GM18951 (cell line): ENCODE measurements around the gene NUB1.

Experiments
- POLR2A ChIP-seq: IDR thresholded peaks from 4 replicates; pipeline ENCODE4 v1.6.1; 2011; ENCODE audit warnings: mild to moderate bottlenecking; ENCODE audit not compliant: insufficient read length, insufficient read depth; ENCODE audit errors: extremely low read depth
- in situ Hi-C: fragments of 300-500 bp; cut with MboI; formaldehyde crosslinking; loops from one replicate; pipeline ENCODE4 v1.12.0; 2022; ENCODE audit warnings: low sequenced_read_pairs, mixed read lengths, inconsistent platforms; ENCODE audit not compliant: unreplicated experiment

NUB1 gene

DNA sequence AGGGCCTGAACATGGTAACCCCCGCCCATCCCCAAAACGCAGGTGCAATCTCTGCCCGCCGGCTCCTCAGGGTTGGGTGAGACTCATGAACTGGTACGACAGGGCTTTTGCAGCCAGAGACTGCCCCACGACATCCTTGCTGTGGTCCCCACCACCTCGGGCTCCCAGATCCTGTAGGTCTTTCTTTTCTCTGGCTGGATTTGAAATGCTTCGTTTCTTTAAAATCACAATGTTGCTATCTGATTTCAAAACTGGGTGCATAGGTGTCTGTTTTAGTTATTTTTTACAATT lies 46.3 kb downstream of the NUB1 start:
- in situ Hi-C loops: no loop called here

DNA sequence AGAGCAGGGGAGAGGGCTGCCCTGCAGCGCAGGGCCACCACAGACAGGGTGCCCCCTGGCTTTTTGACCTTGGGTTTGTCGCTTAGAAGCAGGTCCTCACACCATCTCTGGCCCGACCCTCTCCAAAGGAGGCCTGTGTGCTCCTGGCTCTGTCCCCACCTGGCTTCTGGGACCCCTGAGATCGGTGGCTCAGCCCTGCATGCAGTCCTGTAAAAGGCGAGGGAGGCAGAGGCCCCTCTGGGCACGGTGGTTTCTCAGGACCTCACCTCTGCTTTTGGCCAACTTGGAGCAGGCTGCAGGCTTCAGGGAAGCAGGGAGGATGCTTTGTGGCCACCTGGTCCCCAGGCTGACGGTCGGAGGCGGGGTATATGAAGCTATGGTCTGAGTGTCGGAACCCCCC lies 46.8 kb downstream of the NUB1 start:
- TF ChIP-seq POLR2A: no peak
- in situ Hi-C loops: no loop called here

More for the DNA sequence above, 46.3 kb downstream of the NUB1 start:
- no peak for TF ChIP-seq POLR2A

DNA sequence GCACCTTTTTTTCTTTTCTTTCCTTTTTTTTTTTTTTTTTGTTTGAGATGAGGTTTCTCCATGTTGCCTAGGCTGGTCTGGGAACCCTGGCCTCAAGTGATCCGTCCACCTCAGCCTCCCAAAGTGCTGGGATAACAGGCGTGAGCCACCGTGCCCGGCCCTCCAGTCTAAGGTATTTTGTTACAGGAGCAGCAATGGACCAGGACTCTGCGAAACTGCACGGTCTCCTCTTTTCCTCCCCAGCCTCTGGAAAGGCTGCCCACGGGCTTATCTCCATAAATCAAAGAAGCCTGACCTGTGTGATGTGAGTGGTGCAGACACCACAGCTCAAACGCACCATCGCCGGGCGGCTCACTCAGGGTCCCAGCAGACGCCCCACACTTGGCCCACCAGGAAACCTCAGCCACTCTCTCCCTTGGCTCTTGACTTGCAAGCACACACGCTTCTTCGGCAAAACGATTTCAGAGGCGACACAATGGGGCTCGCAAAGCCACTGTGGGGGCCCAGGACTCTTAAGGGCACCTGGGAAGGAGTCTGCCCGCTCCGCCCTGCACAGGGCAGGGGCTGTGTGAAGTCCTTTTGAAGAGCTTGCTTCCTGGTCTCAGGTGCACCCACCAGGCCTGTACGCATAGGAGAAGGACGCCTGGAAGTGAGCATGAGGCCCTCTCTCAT lies 47.6 kb downstream of the NUB1 start:
- in situ Hi-C loops: no loop called here
- no peak for TF ChIP-seq POLR2A

DNA sequence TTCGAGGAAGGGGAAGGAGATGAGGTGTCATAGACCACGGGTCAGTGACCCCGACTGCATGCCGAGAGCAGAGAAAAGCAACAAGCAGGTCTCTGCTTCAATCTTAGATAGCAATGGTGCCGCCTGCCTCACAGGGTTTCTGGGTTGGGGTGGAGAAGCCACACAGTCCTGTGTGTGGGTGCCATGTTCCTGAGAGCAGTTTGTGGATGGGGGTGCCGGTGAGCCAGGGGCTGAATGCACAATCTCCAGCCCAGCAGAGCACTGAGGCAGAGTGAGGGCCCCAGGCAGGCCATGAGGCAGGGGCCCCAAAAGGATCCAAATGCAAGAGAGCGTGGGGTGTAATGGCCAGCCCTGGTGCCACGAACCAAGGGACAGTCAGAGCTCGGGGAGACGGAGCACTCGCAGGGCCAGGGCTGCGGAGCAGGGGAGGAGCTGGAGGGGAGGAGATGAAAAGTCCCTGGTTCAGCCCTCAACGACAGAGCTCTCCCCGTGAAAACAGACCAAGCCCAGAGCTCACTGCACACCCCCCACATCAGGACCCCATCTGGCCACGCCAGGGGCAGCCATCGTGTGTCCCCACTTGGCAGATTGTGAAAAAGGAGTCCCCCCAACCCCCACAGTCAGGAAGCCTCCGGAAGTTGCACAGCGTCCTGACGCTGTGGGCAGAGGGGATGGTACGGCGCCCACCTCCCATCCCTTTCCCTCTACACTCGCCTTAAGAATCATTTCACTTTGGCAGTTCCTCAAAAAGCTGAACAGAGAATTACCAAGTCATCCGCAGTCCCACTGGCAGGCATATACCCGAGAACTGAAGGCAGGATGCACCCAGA lies 48.4 kb downstream of the NUB1 start:
- no peak for TF ChIP-seq POLR2A
- in situ Hi-C loops: no loop called here

DNA sequence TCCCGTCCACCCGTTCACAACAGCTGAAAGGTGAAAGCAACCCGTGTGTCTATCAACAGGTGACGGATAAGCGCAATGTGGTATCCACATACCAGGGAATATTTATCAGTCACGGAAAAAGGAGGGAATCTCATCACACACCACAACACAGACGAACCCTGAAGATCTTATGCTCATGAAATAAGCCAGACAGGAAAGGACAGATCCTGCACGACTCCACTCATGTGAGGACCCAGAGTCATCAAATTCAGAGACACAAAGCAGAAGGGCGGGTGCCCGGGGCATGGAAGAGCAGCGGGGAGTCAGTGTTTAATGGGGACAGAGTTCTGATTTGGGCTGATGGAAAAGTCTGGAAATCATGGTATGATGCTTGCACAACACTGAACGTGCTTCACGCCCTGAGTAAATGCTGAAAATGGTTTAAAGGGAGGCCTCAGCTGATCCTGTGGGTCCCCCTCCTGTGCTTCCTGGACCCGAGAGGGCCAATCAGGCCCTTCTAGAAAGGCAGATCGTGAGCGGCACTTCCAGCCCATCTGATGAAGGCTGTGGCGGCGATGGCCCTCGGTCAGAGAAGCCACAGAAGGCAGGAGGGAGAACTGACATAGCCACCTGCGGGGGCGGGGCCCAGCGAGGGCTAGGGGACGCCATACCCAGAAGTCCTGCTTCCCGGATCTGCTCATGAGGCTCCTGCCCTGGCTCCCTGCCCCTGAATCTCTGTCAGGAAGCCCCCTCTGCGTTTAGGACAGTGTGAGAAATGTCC lies 49.2 kb downstream of the NUB1 start:
- TF ChIP-seq POLR2A: no peak
- in situ Hi-C loops: no loop called here

DNA sequence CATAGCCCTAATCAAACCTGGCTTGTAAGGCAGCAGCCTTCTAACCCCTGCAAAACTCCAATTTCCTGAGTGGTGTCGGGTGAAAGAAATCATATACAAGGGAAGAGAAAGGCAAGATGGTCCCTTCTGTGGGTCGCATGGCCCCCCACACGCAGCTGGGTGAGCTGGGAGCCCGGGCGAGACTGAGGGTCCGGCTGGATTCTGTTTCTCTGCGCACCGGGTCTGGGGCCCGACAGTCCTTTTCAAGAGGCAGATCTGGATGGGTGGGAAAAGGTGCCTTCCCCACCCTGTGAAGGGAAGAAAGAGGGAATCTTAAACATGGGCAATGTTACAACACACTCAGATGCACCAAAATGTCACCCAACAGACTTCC lies 49.7 kb downstream of the NUB1 start:
- TF ChIP-seq POLR2A: no peak
- in situ Hi-C loops: no loop called here

DNA sequence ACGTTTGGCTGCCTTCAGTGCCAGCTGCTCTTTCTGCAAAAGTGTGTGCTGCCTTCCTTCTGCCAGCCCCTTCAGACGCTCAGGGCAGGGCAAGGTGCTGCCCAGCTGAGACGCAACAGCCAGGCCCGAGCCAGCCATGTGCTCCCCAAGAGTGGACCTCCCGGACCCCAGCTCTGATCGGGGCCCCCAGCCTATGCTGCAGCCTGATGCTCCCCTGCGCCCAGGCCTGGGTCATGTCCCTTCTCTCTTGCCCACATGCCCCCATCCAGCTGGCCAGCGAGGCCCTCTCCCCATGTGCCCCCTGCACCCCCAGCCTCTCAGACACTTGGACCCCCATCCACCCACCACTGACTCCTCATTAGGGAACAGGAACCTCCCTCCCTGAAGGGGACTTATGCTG lies 50.4 kb downstream of the NUB1 start:
- TF ChIP-seq POLR2A: no peak
- in situ Hi-C loops: no loop called here

DNA sequence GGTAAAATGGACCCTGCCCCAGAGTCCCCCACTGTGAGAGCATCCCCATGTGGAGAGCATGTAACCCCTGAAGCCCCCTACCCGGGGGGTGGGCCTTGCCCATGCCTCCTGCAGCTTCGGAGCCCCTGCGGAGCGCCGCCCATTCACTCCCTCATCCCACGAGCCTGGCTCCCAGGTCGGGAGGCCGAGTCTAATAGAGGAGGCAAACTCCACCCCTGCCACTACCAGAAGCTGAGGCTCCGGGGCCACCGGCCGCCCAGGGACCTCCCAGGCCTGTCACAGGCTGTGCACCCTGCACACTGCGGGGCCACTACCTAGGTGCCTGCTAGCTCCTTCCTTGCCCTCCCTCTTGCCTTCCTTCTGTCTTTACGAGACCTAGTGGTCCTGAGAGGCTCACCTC lies 50.8 kb downstream of the NUB1 start:
- no peak for TF ChIP-seq POLR2A

DNA sequence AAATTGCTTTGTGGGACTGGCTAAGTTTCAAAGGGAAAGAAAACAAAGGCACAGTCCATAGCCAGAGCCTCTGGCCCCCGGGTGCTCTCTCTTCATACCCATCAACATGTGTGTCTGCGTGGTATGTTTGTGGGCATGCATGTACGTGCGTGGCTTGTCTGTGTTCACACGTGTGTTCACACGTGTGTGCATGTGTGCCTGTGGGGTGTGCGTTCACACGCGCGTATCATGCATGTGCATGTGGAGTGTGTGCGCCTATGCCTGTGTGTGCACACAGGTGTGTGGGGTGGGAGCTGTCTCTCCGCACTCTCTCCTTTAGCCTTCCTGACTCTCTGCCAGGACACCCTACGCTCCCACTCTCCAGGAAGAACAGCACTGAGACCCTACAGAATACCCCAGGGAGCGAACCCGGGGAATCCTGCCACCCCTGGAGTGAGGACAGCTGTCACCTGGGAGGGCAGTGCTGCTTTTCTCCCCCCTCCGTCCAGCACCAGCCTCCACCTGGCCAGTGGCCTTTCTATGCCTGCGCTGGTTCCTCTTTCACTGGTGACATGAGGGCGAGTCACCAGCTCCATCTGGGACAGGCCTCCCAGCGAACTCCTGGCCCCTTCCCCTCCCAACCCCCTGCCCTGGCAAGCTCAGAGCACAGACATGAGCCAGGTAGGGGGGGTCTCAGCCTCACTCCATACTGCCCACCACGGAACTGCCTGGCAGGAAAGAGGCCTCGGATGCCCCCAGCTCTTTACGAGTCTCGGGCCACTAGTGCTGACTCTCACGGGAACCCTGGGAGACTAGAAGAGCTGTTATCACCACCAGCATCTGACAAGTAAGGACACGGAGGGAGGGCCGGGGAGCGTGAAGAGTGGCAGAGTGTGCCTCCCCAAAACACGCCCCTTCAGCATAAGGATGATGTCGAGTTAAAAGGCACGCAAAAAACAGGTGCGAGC lies 51.7 kb downstream of the NUB1 start:
- in situ Hi-C loops: no loop called here
- no peak for TF ChIP-seq POLR2A

More for the DNA sequence above, 50.8 kb downstream of the NUB1 start:
- in situ Hi-C loops: no loop called here

DNA sequence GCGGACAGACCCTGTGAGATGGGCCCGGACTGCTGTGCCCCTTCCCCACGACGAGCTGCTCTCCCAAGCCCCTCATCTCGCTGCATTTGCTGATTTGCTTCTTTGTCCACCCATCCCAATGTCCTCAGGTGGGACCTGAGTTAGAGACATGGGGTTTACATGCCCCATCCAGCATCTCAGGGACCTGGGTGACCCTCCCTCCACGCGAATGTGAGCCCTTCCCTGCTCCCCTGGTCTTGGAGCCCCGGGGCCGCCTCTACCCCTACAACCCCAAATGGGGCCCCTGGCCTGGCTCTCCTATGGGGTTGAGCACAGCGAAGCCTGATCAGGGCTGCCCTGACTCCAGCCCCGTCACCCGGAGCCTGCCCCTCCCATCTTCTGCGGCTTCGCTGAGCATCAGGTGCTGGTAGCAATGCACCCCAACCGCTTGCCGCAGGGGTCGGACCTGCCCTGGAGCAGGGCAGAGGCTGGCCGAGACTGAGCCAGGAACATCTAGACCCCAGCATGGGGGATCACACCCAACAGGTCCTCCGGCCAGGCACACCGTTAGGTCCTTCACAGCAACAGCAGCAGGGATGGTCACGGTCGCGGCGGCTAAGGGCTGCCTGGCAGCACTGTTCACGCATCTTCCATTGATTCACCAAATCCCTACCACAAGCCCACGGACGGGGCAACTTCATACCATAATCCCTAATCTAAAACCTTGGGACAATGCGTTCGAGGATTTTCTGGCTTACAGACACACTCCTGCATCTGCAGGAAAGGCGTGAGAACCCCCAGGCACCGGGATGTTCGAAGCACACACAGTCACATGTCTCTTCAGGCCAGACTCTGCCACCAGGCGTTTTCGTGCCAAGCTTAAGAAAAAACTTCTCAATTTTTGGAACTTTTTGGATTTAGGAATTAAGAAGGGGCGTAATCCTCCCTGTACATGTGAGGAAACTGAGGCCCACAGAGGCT lies 52.7 kb downstream of the NUB1 start:
- in situ Hi-C loops: no loop called here
- TF ChIP-seq POLR2A: no peak

DNA sequence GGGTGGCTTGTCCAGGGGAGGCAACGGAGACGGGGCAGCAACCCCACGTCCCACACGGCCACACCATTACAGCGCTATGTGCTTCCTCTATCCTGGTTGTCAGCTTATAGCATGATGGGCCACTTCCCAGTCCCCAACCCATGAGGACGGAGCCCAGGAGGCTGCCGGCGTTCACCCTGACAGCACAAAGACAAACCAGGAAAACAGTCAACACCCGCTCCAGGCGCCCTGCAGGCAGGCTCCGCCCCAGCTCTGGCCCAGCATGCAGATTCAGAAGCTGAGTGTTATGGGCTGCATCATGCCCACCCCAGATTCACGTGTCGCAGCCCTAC lies 53.4 kb downstream of the NUB1 start:
- no peak for TF ChIP-seq POLR2A
- in situ Hi-C loops: no loop called here

DNA sequence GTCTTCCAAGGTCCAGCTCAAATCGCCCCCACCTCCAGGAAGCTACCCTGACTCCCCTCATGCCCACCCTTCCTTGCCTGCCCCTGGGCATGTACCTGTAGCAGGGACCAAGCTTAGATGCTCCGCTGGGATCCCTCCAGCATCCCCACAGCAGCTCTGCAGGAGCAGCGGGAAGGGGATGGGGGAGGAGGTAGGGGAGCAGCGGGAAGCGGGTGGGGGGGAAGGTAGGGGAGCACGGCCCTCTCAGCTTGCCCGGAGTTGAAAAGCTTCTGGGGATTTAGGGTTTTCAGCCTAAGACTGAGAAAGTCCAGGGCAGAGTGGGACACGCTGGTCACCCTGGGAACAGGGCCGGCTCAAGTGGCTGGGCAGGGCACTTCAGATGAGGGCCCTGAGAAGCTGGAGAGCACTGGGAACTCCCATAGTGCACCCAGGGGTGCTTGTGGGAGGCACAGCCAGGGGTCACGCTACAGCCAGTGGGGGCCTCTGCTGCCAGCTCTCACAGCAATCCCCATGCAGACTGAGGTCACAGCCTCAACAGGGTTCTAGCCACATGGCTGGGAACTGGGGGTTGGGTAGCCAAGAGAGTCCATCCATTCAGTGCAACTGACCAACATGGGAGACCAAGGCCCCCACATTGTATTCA lies 54.8 kb downstream of the NUB1 start:
- in situ Hi-C loops: no loop called here
- TF ChIP-seq POLR2A: no peak

DNA sequence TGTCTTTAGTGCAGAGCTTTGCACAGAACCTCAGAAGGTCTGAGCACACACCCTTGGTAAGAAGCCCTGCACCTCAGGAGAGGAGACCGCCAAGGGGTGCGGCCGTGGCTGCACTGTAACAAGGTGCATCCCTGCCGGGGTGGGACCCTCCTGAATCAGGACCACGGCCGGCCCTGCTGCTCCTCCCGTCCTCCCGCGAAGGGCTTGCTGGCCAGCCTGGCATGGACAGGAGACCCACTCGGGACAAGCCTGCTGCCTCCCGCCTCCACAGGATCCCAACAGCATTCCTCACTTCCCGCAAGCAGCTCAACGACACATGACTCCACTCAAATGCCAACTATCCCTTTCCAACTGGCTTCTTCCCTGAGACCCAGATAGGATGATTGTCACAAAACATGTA lies 55.4 kb downstream of the NUB1 start:
- in situ Hi-C loops: no loop called here
- no peak for TF ChIP-seq POLR2A
